Neuronal stem cell (in vitro differentiated cells): ENCODE results near the gene SAMD4A.

Source experiments
- DNase-seq: peaks from one replicate; pipeline ENCODE4 v3.0.0-alpha.2; 2013; ENCODE audit warnings: low spot score
- H2AFZ ChIP-seq: one replicate; pipeline ENCODE4 v1.6.1; 2013; ENCODE audit warnings: mild to moderate bottlenecking, low read length, inconsistent platforms
- H2AK5ac ChIP-seq: 2 replicates; pipeline ENCODE4 v1.6.1; 2013; ENCODE audit warnings: low read depth, mild to moderate bottlenecking, inconsistent platforms, low read length, moderate library complexity, mixed read lengths
- H2BK120ac ChIP-seq: 2 replicates; pipeline ENCODE4 v1.6.1; 2013; ENCODE audit warnings: low read depth, mild to moderate bottlenecking, inconsistent platforms, low read length, moderate library complexity, mixed read lengths
- H2BK12ac ChIP-seq: one replicate; pipeline ENCODE4 v1.6.1; 2013; ENCODE audit warnings: low read length, inconsistent platforms
- H2BK15ac ChIP-seq: 2 replicates; pipeline ENCODE4 v1.6.1; 2013; ENCODE audit warnings: mild to moderate bottlenecking, low read length, inconsistent platforms, mixed read lengths
- H2BK5ac ChIP-seq: one replicate; pipeline ENCODE4 v1.6.1; 2013; ENCODE audit warnings: inconsistent platforms, mild to moderate bottlenecking, low read length, moderate library complexity
- H3K14ac ChIP-seq: one replicate; pipeline ENCODE4 v1.6.1; 2013; ENCODE audit warnings: low read length, inconsistent platforms
- H3K18ac ChIP-seq: 2 replicates; pipeline ENCODE4 v1.6.1; 2013; ENCODE audit warnings: low read length, inconsistent platforms
- H3K23ac ChIP-seq: 2 replicates; pipeline ENCODE4 v1.6.1; 2013; ENCODE audit warnings: low read depth, mild to moderate bottlenecking, mixed read lengths, low read length, inconsistent platforms; ENCODE audit not compliant: poor library complexity
- H3K27ac ChIP-seq: replicated peaks from 3 replicates; pipeline ENCODE4 v1.5.1; 2013; ENCODE audit warnings: low read length, inconsistent platforms
- H3K27me3 ChIP-seq, 3 experiments: 2 replicates each; pipeline ENCODE4 v1.6.1; 2013; ENCODE audit warnings: low read length in 3 of 3, mild to moderate bottlenecking in 2 of 3, inconsistent platforms in 1 of 3, low read depth in 1 of 3, mixed read lengths in 1 of 3, moderate library complexity in 1 of 3; ENCODE audit not compliant: control insufficient read depth in 3 of 3, insufficient read depth in 3 of 3
- H3K36me3 ChIP-seq, 2 donors: replicated peaks in 1 of 2; 2 replicates each; pipeline ENCODE4 v1.6.1; 2013; ENCODE audit warnings: low read length in 2 of 2; ENCODE audit not compliant: control insufficient read depth in 2 of 2, insufficient read depth in 2 of 2
- H3K4ac ChIP-seq: 2 replicates; pipeline ENCODE4 v1.6.1; 2013; ENCODE audit warnings: inconsistent platforms, mild to moderate bottlenecking, low read length, moderate library complexity
- H3K4me1 ChIP-seq, 2 donors: 1 replicate in 1 of 2; 2 replicates in 1 of 2; pipeline ENCODE4 v1.6.1; 2013; ENCODE audit warnings: low read length in 2 of 2, low read depth in 1 of 2; ENCODE audit not compliant: control insufficient read depth in 2 of 2, insufficient read depth in 1 of 2
- H3K4me2 ChIP-seq: one replicate; pipeline ENCODE4 v1.6.1; 2013; ENCODE audit warnings: mild to moderate bottlenecking, low read length, inconsistent platforms; ENCODE audit not compliant: insufficient read depth, poor library complexity, severe bottlenecking
- H3K4me3 ChIP-seq, 2 donors: 2 replicates each; pipeline ENCODE4 v1.5.1; 2013; ENCODE audit warnings: low read length in 2 of 2, mild to moderate bottlenecking in 2 of 2, inconsistent platforms in 1 of 2, moderate library complexity in 1 of 2
- H3K79me1 ChIP-seq: one replicate; pipeline ENCODE4 v1.6.1; 2013; ENCODE audit warnings: low read depth, mild to moderate bottlenecking, inconsistent platforms, low read length, moderate library complexity
- H3K9ac ChIP-seq: one replicate; pipeline ENCODE4 v1.6.1; 2013; ENCODE audit warnings: mild to moderate bottlenecking, low read depth, low read length, inconsistent platforms; ENCODE audit not compliant: poor library complexity
- H3K9me3 ChIP-seq, 2 donors: replicated peaks in 1 of 2; 2 replicates each; pipeline versions ENCODE3 to v1.6.1; 2013; ENCODE audit warnings: low read length in 2 of 2, mild to moderate bottlenecking in 2 of 2, inconsistent platforms in 1 of 2, low read depth in 1 of 2, mixed read lengths in 1 of 2, moderate library complexity in 1 of 2; ENCODE audit not compliant: control insufficient read depth in 2 of 2, insufficient read depth in 1 of 2
- H4K8ac ChIP-seq: one replicate; pipeline ENCODE4 v1.6.1; 2013; ENCODE audit warnings: low read depth, mild to moderate bottlenecking, inconsistent platforms, low read length, moderate library complexity
- H4K91ac ChIP-seq: one replicate; pipeline ENCODE4 v1.6.1; 2013; ENCODE audit warnings: low read length, low read depth, mild to moderate bottlenecking, inconsistent platforms; ENCODE audit not compliant: poor library complexity
- WGBS, 2 donors: extraction: QIAGEN DNeasy Blood & Tissue Kit; methylation state at CpG; one replicate each; pipeline ENCODE4 v1.1.7; 2013; ENCODE audit warnings: missing lambda C conversion rate in 2 of 2, mixed read lengths in 1 of 2; ENCODE audit not compliant: insufficient read length in 2 of 2, insufficient replicate concordance in 1 of 2; ENCODE audit errors: extremely low coverage in 2 of 2; 5-methylcytosine and 5-hydroxymethylcytosine counted together

The SAMD4A gene

GRCh38 chr14:54610051-54610977 lies 43.4 kb downstream of the SAMD4A start:
- H3K36me3 ChIP-seq = peaks cover 0 to 2% of the 10 kb centered on the region in 2 donors
- H3K79me1 ChIP-seq = peaks cover 3% of the 10 kb centered on the region
- H2AK5ac ChIP-seq = no peak overlapping the region
- H2AFZ ChIP-seq = no peak overlapping the region
- H3K9me3 ChIP-seq = peaks cover 2 to 5% of the 10 kb centered on the region in 2 donors
- no peak overlapping the region for H2BK12ac ChIP-seq
- H2BK120ac ChIP-seq = no peak overlapping the region
- no peak overlapping the region for H3K4me2 ChIP-seq
- H3K9ac ChIP-seq = no peak overlapping the region
- H3K4me3 ChIP-seq = no peak overlapping the region
- H3K4ac ChIP-seq = no peak overlapping the region
- no peak overlapping the region for H4K91ac ChIP-seq
- peaks cover 0 to 6% of the 10 kb centered on the region in 2 donors for H3K4me1 ChIP-seq
- no peak overlapping the region for H3K23ac ChIP-seq
- H4K8ac ChIP-seq = no peak overlapping the region
- H3K27me3 ChIP-seq = no peaks in the 10 kb centered on the region
- no peak overlapping the region for H2BK5ac ChIP-seq
- no peak overlapping the region for H3K27ac ChIP-seq
- WGBS, 2 donors = no CpG with 5 or more reads among the region's 12 CpGs
- no peak for DNase-seq
- no peak overlapping the region for H2BK15ac ChIP-seq
- no peak overlapping the region for H3K14ac ChIP-seq
- H3K18ac ChIP-seq = no peak overlapping the region

- Histone ChIP-seq H2BK15ac (no peak overlapping the region), H3K27me3 (no peaks in the 10 kb centered on the region), H2BK120ac (no peak overlapping the region), H3K9ac (no peak overlapping the region), H2BK5ac (no peak overlapping the region), H3K4me3 (no peak overlapping the region), H3K4ac (no peak overlapping the region), H2AFZ (no peak overlapping the region), H3K4me2 (no peak overlapping the region), H3K27ac (no peak overlapping the region), H3K36me3 (peaks cover 0 to 3% of the 10 kb centered on the region in 2 donors), H4K91ac (no peak overlapping the region), H3K79me1 (no peaks in the 10 kb centered on the region), H3K14ac (no peak overlapping the region), H3K23ac (no peak overlapping the region), H3K18ac (no peak overlapping the region), H4K8ac (no peak overlapping the region), H3K4me1 (no peaks in the 10 kb centered on the region), H2AK5ac (no peak overlapping the region), H2BK12ac (no peak overlapping the region), H3K9me3 (peaks cover 0 to 1% of the 10 kb centered on the region in 2 donors)
- no CpG with 5 or more reads among the region's 3 CpGs for WGBS, 2 donors
- DNase-seq = no peak
These were observed 47.4 kb downstream of the SAMD4A start for GRCh38 chr14:54614296-54614695.

GRCh38 chr14:54617467-54617866 lies 50.5 kb downstream of the SAMD4A start:
- Histone ChIP-seq H2BK15ac (no peak overlapping the region), H3K18ac (no peak overlapping the region), H3K9me3 (peaks cover 0 to 11% of the 10 kb centered on the region in 2 donors), H3K79me1 (no peaks in the 10 kb centered on the region), H4K8ac (no peak overlapping the region), H3K4me2 (no peak overlapping the region), H3K4me1 (no peaks in the 10 kb centered on the region), H4K91ac (no peak overlapping the region), H2AFZ (no peak overlapping the region), H2BK5ac (no peak overlapping the region), H3K14ac (no peak overlapping the region), H2BK120ac (no peak overlapping the region), H3K4ac (no peak overlapping the region), H3K36me3 (peaks cover 0 to 3% of the 10 kb centered on the region in 2 donors), H2BK12ac (no peak overlapping the region), H3K27me3 (no peaks in the 10 kb centered on the region), H2AK5ac (no peak overlapping the region), H3K23ac (no peak overlapping the region), H3K27ac (no peak overlapping the region), H3K4me3 (no peak overlapping the region), H3K9ac (no peak overlapping the region)
- no CpG with 5 or more reads among the region's 3 CpGs for WGBS, 2 donors
- DNase-seq = no peak

- H2BK12ac ChIP-seq = no peak overlapping the region
- H3K9ac ChIP-seq = no peak overlapping the region
- peaks cover 7 to 15% of the 10 kb centered on the region in 2 donors for H3K4me1 ChIP-seq
- no peak overlapping the region for H2BK15ac ChIP-seq
- H4K91ac ChIP-seq = no peak overlapping the region
- H3K4me2 ChIP-seq = no peak overlapping the region
- no peak overlapping the region for H3K23ac ChIP-seq
- no peak overlapping the region for H2AK5ac ChIP-seq
- no peak overlapping the region for H2AFZ ChIP-seq
- peaks cover 0 to 11% of the 10 kb centered on the region in 2 donors for H3K9me3 ChIP-seq
- no peak overlapping the region for H3K27ac ChIP-seq
- no peaks in the 10 kb centered on the region for H3K79me1 ChIP-seq
- H3K4ac ChIP-seq = no peak overlapping the region
- H3K36me3 ChIP-seq = no peaks in the 10 kb centered on the region
- H3K27me3 ChIP-seq = no peaks in the 10 kb centered on the region
- no peak overlapping the region for H2BK5ac ChIP-seq
- DNase-seq = no peak
- no peak overlapping the region for H4K8ac ChIP-seq
- H3K14ac ChIP-seq = no peak overlapping the region
- no peak overlapping the region for H2BK120ac ChIP-seq
- H3K4me3 ChIP-seq = no peak overlapping the region
- H3K18ac ChIP-seq = no peak overlapping the region
These were observed 54.8 kb downstream of the SAMD4A start for GRCh38 chr14:54621686-54622085.
